ENCODE data around the gene KRTAP7-1. TPM values are rescaled to one million over a fixed set of nuclear protein-coding genes. Genes with fewer than 3 reads are reported as not detected.

The KRTAP7-1 gene
- total RNA-seq (2021; fragmentation: NEBNext Ultra II Directional; extraction: Animal tissue kit (Norgen Biotek cat#: 25700)) (not detected in 2 replicates), polyA plus RNA-seq (2011; rRNA removed) (not detected in 2 replicates), polyA minus RNA-seq (2011; rRNA and poly(A)+ RNA removed) (not detected in 2 replicates)
- polyA plus RNA-seq (2011; cell fraction: cytosol; rRNA removed) = not detected
- polyA plus RNA-seq (2011; cell fraction: nucleus; rRNA removed) = not detected
- polyA plus RNA-seq (2012, experiment 1 of 2) = not detected in 4 replicates
- not detected for polyA plus RNA-seq (2012, experiment 2 of 2)
- not detected for polyA plus RNA-seq (2013, experiment 1 of 2)
- not detected for polyA plus RNA-seq (2013, experiment 2 of 2)
- not detected for polyA minus RNA-seq (2011; cell fraction: cytosol; rRNA and poly(A)+ RNA removed)
- not detected for polyA minus RNA-seq (2011; cell fraction: nucleus; rRNA and poly(A)+ RNA removed)
- long read RNA-seq, experiment 1 = 0 reads
- long read RNA-seq, experiment 2 = 0 reads

DNA sequence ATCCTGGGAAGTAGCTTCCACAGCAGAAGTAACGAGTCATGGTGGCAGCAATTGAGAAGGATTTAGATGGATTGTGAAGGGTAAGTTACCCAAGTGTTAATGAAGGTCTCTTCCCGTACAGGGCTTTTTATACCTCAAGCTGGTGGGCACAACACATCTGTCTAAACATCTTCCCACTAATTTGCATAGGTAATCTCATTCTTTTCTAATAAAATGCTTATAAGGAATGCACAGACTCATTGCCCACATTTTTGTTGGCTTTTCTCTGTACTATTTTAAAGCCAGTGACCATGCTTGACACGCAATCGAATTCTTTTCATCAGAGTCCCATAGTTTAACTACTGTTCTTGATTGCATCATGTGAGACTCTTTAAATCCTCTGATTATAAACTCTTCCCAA, at the start of gene KRTAP7-1:
KRTAP7-1 (minus strand) TSS at position 101 of the 400 bp plus-strand sequence; CDS start at position 40, 61 bp downstream.
- no peaks in the 10 kb centered on the region for H3K79me1 ChIP-seq (ENCODE audit: low read depth, low read length)
- no peak for DNase-seq (ENCODE audit: low read depth in 1 of 2, low spot score in 2 of 2)
- H2BK20ac ChIP-seq (ENCODE audit: low read length) = no peak within 1 kb of the TSS
- POLR2A ChIA-PET (ENCODE audit: partially characterized antibody) = no interaction called here
- H3K23me2 ChIP-seq (ENCODE audit: low read depth, low read length) = no peaks in the 10 kb centered on the region
- H3K18ac ChIP-seq (ENCODE audit: extremely low read depth, low read length) = no peak within 1 kb of the TSS
- no peaks in the 10 kb centered on the region for H4K20me1 ChIP-seq (replicated peaks in 1 of 2; ENCODE audit: control insufficient read depth in 1 of 2, insufficient read depth in 2 of 2, low read length in 2 of 2)
- no peak within 1 kb of the TSS for H2BK120ac ChIP-seq (replicated peaks; ENCODE audit: low read depth, low read length)
- no peak within 1 kb of the TSS for H3K9ac ChIP-seq (replicated peaks in 1 of 4; ENCODE audit: extremely low read depth in 1 of 4, low read depth in 3 of 4, low read length in 3 of 4)
- FAIRE-seq = no peak
- H2AK5ac ChIP-seq (ENCODE audit: low read depth, low read length) = no peak within 1 kb of the TSS
- H3K4me1 ChIP-seq (replicated peaks in 1 of 4; ENCODE audit: control insufficient read depth in 3 of 4, insufficient read depth in 4 of 4, low read length in 3 of 4) = no peaks in the 10 kb centered on the region
- H4K91ac ChIP-seq (replicated peaks; ENCODE audit: insufficient read length, low read length) = no peak within 1 kb of the TSS
- no peak within 1 kb of the TSS for H3K23ac ChIP-seq (ENCODE audit: insufficient read length)
- H3K27me3 ChIP-seq (replicated peaks in 1 of 4; ENCODE audit: control insufficient read depth in 3 of 4, extremely low read depth in 1 of 4, insufficient read depth in 3 of 4, low read length in 3 of 4) = no peaks in the 10 kb centered on the region
- no peak within 1 kb of the TSS for H2BK12ac ChIP-seq (ENCODE audit: low read depth, low read length)
- H4K5ac ChIP-seq (ENCODE audit: insufficient read length, low read depth, low read length) = no peak within 1 kb of the TSS
- no peaks in the 10 kb centered on the region for H3K36me3 ChIP-seq (ENCODE audit: control insufficient read depth in 2 of 4, insufficient read depth in 4 of 4, low read length in 3 of 4)
- H3K9me3 ChIP-seq (ENCODE audit: insufficient read depth in 2 of 2, low read depth in 1 of 2, low read length in 1 of 2) = peaks cover 3 to 4% of the 10 kb centered on the region in 2 experiments; a peak in 3 of 4 replicates
- no peaks in the 10 kb centered on the region for H3K79me2 ChIP-seq (ENCODE audit: control insufficient read depth in 1 of 2, insufficient read depth in 2 of 2, low read length in 2 of 2)
- no peak within 1 kb of the TSS for H2BK5ac ChIP-seq (ENCODE audit: low read depth, low read length)
- 86% methylated on average over 4 of the region's 4 CpGs; no CpG with 5 or more reads in 1 of the 2 experiments for WGBS, 2 experiments (ENCODE audit: extremely low coverage in 1 of 2, insufficient coverage in 1 of 2, insufficient read length in 1 of 2, insufficient replicate concordance in 2 of 2, low coverage in 1 of 2, low lambda C conversion rate in 2 of 2, missing lambda C conversion rate in 1 of 2)
- no peak within 1 kb of the TSS for H2BK15ac ChIP-seq (ENCODE audit: low read length)
- CTCF ChIA-PET (ENCODE audit: partially characterized antibody) = interaction anchor here (0.9 to 1.1 kb wide), 3 partner anchors 9 to 13 kb away, joined by 3 to 4 read pairs (median 3); no protein-coding TSS in a partner anchor
- H3K4me2 ChIP-seq (ENCODE audit: insufficient read depth in 1 of 2, low read depth in 2 of 2, low read length in 2 of 2) = no peak within 1 kb of the TSS
- no peak within 1 kb of the TSS for H4K8ac ChIP-seq (ENCODE audit: extremely low read depth, insufficient read depth, low read length)
- H3K14ac ChIP-seq (ENCODE audit: insufficient read length) = no peak within 1 kb of the TSS
- no peak within 1 kb of the TSS for H2AFZ ChIP-seq (ENCODE audit: low read length)
- no peak within 1 kb of the TSS for H3K4ac ChIP-seq (replicated peaks; ENCODE audit: insufficient read length, low read depth, low read length)
- H3K27ac ChIP-seq (ENCODE audit: low read depth, low read length) = no peak within 1 kb of the TSS
- H3K56ac ChIP-seq (replicated peaks; ENCODE audit: insufficient read length, low read depth, low read length) = no peak within 1 kb of the TSS
- no peak within 1 kb of the TSS for H3K4me3 ChIP-seq (ENCODE audit: extremely low read depth in 1 of 4, insufficient read depth in 2 of 4, low read depth in 3 of 4, low read length in 4 of 4)
